GM12873 (cell line): Measurements from ENCODE around the gene ATP2B2.

Source experiments
- CTCF ChIP-seq: IDR thresholded peaks from 2 replicates; pipeline ENCODE4 v1.5.1; 2012; ENCODE audit warnings: low read depth, mild to moderate bottlenecking, moderate library complexity, low read length, control low read depth; ENCODE audit not compliant: insufficient read depth; ENCODE audit errors: missing control alignments

The ATP2B2 gene

GRCh38 chr3:10505050-10505790 is at the start of gene ATP2B2:
ATP2B2 (minus strand) TSS chr3:10505586; CDS start chr3:10449543, 56,043 bp downstream.
- TF ChIP-seq CTCF: no peak

DNA sequence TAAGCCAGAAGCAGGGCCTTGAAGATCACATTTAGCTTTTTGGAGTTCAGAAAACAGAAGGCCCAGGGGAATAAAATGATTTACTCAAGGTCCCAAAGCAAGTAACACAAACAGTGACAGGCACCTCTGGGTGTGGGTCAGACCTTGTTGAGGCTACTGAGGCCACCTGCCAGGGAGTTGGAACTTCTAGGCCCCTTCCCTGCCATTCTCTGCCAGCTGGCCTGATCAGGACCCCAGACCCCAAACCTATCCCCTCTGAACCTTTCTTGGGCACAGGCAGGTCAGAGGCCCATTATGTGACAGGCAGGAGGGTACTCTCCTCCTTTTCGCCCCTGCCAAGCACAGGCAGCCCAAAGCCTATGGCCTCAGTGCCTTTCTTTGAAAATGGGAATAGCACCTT is 49.4 kb upstream of the ATP2B2 start:
- TF ChIP-seq CTCF: no peak

- no peak for TF ChIP-seq CTCF
Measured at GRCh38 chr3:10554236-10554611, 48.8 kb upstream of the ATP2B2 start.

- TF ChIP-seq CTCF: no peak
Measured at GRCh38 chr3:10553591-10554235, 48.3 kb upstream of the ATP2B2 start.

GRCh38 chr3:10552631-10552943 is 47.2 kb upstream of the ATP2B2 start:
- no peak for TF ChIP-seq CTCF

DNA sequence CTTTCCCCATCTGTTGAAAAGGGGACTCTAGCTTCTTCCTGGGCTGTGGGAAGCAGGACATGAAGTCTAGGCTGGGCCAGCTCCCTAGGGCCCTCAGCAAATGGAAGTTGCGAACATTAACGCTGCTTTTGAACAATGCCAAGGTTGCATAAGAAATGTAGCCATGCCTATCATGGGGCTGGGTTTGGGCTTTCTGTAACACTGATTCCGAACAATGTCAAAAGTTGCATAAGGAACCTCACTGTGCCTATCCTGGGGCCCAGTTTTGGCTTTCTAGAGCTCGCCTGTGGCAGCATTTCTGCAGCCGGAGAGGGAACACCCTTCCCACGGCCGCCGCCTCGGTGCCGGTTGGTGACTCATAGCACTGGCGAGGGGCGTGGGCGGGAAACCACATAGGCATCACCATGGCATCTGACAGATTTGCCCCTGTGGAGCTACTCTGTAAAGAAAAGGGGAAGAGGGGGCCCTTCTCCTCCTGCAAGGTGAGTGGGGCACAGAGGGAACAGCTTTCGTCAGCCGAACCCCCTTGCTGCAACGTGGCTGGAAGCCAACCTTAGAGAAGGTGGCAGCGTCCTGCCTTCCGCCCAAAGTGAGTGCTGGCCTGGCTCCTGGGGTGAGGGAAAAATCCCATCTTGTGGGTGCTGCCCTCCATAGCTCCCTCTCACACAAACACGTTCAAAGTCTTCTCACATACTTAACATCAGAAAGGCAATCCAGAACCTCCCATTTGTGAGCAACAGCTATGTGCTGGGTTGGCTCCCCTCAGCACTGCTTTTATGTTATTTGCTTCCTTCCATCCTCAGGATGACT is 46.6 kb upstream of the ATP2B2 start:
- TF ChIP-seq CTCF: no peak

- no peak for TF ChIP-seq CTCF
Measured at GRCh38 chr3:10551139-10551538, 45.8 kb upstream of the ATP2B2 start.
